GM21576 (cell line): ENCODE measurements around the gene VAX1.

Experiments used
- ATAC-seq: cut with Tn5 transposase; IDR thresholded peaks from one replicate; pipeline ENCODE4 v1.9.1; 2021; ENCODE audit warnings: mild to moderate bottlenecking, moderate library complexity; ENCODE audit not compliant: unreplicated experiment

The VAX1 gene

GRCh38 chr10:117164592-117165537 lies 26.8 kb upstream of the VAX1 start:
- ATAC-seq, result no peak

DNA sequence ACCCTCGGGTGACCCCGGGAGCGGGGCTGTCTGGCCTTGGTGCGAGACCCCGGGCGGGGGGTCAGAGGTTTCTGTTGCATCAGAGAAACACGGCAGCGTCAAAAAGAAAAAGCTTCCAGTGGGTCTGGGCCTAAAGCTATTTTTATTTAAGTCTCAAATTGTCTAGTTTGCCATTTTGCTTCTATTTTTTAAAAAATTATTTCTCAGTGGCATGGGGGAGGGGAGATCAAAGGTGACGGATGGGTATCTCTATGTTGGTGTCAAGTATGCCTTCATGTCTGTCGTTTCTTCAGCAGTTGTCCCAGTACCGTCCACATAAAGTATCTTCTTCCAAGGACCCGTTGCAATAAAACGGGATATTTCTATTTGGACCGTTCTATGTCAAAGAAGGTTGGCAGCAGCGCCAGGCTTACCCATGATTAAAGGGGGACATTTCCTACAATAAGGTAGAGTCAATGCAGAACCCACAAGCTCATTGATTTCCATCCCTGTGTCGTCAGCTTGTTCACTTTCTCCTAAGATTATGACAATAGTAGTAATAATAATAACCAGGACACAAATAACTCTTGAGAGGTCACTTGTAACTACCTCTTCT lies 26.0 kb upstream of the VAX1 start:
- no peak for ATAC-seq

- ATAC-seq, result no peak
Measured at GRCh38 chr10:117163061-117163953, 25.2 kb upstream of the VAX1 start.

DNA sequence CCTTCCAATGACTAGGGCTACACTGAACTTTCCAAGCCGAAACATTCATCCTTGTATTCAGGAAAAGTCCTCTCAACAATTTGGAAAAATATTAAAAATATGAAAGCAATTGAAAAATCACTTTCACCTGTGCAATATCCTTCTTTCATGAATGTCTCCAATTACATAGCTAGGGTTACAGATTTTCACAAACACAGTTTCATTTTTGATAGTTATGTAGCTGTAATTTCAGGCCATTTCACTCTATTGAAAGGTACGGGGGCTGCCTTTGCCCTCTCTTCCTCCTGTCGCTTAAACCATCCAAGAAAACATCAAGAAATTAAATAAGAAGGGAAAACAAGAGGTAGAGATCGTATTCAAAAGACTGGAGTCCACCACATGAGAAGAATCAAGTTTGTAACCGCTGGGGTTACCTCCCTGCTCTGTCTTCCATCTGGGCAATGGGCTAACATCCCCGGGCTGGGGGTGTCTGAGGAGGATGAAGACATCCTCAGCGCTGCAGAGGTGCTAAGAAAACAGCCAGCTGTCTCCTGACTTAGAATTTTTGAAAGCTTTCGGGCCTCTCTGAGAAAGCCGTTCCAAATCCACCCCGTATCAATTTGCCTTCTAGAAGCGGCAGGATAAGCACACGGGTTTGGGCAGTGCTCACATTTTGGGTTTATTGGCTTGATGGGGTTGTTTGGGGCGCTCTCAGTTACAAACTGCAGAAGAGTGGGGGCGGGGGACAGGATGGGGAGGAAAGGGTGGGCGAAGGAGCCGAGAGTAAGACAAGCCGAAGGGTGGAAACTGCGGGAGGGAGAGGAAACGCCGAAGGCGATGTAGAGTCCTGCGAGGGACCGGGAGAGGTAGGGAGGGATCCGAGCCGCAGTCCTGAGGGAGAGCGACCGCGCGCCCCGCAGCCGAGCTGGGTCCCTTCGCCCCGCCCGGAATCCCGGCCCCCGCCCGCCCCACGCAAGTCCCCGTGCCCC lies 24.3 kb upstream of the VAX1 start:
- ATAC-seq, result no peak

- ATAC-seq, result no peak
Measured at GRCh38 chr10:117161386-117162033, 23.4 kb upstream of the VAX1 start.

GRCh38 chr10:117160567-117160966 lies 22.5 kb upstream of the VAX1 start:
- no peak for ATAC-seq

DNA sequence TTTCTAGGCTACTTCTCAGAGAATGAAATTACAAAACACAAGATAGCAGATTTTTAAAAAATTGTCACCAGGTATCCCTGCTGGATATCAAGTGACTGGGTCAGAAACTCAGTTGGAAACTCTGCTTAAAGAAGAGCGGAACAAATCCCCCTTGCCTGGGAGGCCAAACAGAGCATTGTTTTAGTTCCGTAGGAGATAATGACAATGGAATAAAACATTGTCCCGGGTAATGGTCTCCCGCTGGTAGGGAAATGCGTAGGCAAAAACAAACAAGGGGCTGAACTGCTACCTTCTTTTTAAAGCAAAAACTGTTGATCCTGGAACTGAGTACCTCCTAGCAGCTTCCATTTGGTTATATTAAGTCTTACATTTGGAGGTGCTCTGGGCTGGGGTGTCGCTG lies 21.3 kb upstream of the VAX1 start:
- no peak for ATAC-seq

DNA sequence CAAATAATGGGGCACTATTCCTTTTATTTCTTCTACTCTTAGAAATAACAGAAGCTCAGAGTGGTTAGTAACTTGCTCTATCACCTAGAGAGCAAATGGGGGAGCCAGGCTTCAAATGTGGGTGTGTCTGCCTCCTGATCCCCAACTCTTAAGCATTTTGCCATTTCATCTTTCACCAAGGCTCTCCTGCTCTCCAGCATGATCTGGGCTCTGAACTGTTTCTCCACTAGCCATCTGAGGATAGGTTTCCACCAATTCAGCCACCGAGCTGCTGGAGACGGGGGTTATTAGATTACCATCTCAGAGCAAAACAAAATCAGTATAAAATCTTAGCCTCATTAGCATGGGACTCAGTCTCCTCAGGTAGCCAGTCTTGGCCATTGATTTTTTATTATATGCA lies 20.2 kb upstream of the VAX1 start:
- no peak for ATAC-seq

GRCh38 chr10:117152668-117153067 lies 14.6 kb upstream of the VAX1 start:
- no peak for ATAC-seq

DNA sequence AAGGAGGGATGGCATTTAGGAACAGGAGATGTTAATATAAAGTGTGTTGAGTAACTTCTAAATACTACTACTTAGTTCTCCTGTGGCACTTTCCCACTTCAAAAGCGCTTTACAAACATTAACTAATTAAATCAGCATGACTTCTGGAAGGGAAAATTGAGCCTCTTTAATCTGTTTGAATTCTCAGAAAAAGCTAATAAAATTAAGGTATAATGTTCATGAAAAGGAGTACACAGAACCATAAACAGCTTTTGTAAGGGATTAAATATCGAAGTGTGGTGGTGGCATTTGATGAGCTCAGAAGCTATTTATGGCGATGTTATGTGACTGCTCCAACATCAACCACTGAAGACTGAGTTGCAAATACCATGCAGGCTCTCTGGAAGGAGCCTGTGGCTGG lies 10.2 kb upstream of the VAX1 start:
- ATAC-seq, result no peak

- no peak for ATAC-seq
Measured at GRCh38 chr10:117145019-117145418, 6.9 kb upstream of the VAX1 start.

- ATAC-seq, result no peak
Measured at GRCh38 chr10:117143103-117143823, 5.2 kb upstream of the VAX1 start.

GRCh38 chr10:117140525-117140902 lies 2.4 kb upstream of the VAX1 start:
- no peak for ATAC-seq

DNA sequence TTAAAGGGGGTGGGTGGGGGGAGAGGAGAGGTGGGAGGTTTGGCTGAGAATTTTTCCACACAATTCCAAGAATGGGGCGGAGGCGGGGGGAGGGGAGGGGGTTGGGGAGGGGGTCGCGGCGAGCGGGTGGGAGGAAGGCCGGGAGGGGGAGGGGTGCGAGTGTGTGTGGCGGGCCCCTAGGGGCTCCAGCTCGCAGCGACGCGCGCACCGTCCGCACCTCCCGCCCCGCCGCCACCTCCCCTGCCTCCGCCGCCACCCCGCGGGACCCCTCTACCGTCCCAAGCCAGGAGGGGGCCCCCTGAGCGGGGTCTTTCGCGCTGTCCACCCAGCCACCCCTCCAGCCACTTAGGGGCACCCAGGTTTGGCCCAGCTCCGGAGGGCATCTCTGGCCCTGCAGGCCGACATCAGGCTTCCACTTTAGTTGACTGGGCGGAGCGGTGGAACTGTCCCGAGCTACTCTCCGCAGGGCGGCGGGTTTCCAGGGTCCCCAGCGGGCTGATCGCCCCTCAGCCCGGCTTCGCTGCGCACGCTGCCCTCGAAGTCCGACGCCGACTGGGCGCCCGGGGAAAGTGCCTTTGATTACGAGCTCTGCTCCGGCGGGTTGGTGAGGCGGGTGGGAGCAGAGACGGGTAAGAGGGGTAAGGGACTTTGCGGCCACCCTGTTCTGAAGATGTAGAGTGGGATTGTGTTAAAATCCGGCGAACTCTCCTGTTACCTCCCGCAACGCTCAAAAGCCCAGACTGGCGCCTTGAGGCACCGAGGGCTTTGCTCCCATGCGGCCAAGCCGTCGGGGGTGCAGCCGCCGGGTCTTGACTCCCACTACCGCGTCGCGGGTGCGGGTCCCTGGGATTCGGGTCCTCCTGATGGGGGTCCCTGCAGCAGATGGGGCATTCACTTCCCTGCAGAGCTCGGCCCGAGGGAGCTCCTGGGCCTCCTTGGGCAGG lies 1.8 kb upstream of the VAX1 start:
- ATAC-seq, result no peak

- ATAC-seq, result no peak
Measured at GRCh38 chr10:117138838-117139580, 939 bp upstream of the VAX1 start.

DNA sequence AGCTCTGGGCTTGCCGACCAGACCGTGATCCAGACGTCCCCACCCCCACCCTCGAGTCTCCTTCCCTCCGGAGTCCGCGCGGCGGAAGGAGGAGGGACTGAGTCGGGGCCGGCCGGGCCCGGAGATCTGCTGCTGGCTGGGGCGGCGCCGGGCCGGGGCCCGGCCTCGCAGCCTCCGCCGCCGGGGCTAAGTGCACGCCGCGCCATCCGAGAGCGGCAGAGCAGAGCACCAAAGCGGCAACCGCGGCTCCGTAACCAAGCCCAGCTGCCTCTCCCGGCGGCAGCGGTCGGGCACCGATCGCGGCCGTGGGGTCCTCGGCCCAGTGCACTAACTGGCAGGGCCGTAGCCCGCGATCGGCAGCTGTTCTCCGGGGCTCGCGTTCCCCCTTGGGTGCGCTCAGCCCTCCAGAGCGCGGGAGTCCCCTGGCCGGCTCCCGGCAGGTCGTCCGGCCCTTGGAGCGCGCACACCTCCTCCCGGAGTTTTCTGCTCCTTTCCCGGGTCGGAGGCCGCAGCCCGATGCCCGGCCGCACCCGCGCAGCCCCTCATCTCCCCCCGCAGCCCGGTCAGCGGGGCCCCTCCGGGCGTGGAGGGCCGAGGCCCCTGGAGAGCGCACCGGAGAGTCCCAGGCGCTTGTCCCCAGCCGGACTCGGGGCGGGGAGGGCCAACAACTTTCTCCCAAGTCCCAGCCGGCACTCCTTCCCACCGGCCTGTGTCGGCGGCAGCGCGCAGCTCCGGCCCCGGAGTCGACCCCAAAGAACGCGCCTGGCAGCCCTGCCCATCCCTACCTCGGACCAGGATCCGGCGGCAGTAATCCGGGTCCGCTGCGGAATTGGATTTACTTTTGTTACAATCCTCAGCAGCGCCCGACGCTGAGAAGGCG lies 799 bp downstream of the VAX1 start:
- ATAC-seq, result no peak
